SU-DHL-6 (cell line): ENCODE measurements around the gene LTA.

Experiments
- H2AFZ ChIP-seq: fragments of 200-600 bp; sonication (generic); 2 replicates; pipeline ENCODE4 v1.6.1; 2014; ENCODE audit warnings: low read depth, mild to moderate bottlenecking, moderate library complexity, mixed read lengths, antibody characterized with exemption, low read length; ENCODE audit not compliant: severe bottlenecking
- H3F3A ChIP-seq: fragments of 200-600 bp; shearing (Covaris generic); 2 replicates; pipeline ENCODE4 v1.6.0; 2016; ENCODE audit warnings: antibody characterized with exemption, mild to moderate bottlenecking; ENCODE audit not compliant: insufficient read depth
- H3K27ac ChIP-seq: fragments of 200-600 bp; sonication (generic); 2 replicates; pipeline ENCODE4 v1.5.1; 2016; ENCODE audit warnings: low read depth, mild to moderate bottlenecking, low read length, moderate library complexity, mixed read lengths
- H3K27me3 ChIP-seq: fragments of 200-600 bp; sonication (generic), shearing (Covaris generic); 2 replicates; pipeline ENCODE4 v1.6.0; 2014; ENCODE audit warnings: mild to moderate bottlenecking, low read length
- H3K36me3 ChIP-seq: fragments of 200-600 bp; sonication (generic); 2 replicates; pipeline ENCODE4 v1.6.1; 2014; ENCODE audit warnings: mild to moderate bottlenecking, low read length, mixed read lengths
- H3K4me2 ChIP-seq: fragments of 300-600, 200-600 bp; shearing (Covaris generic), sonication (generic); 2 replicates; pipeline ENCODE4 v1.6.0; 2014; ENCODE audit warnings: low read length, low read depth, mild to moderate bottlenecking; ENCODE audit not compliant: poor library complexity, severe bottlenecking
- H3K4me3 ChIP-seq: fragments of 200-600 bp; sonication (generic); 2 replicates; pipeline ENCODE4 v1.5.1; 2014; ENCODE audit warnings: antibody characterized with exemption, low read length, mild to moderate bottlenecking, mixed read lengths; ENCODE audit not compliant: insufficient read depth, poor library complexity, severe bottlenecking
- H3K79me2 ChIP-seq: fragments of 200-600 bp; sonication (generic); 2 replicates; pipeline ENCODE4 v1.6.1; 2014; ENCODE audit warnings: mild to moderate bottlenecking, low read length, moderate library complexity; ENCODE audit not compliant: insufficient read depth
- H3K9ac ChIP-seq: fragments of 200-600 bp; sonication (generic); 2 replicates; pipeline ENCODE4 v1.7.0; 2014; ENCODE audit warnings: mild to moderate bottlenecking, low read length
- H3K9me2 ChIP-seq: fragments of 200-600 bp; sonication (generic); replicated peaks from 2 replicates; pipeline ENCODE4 v1.6.1; 2014; ENCODE audit warnings: low read length; ENCODE audit not compliant: insufficient read depth
- H3K9me3 ChIP-seq: fragments of 200-600 bp; sonication (generic); 2 replicates; pipeline ENCODE4 v1.6.1; 2014; ENCODE audit warnings: low read length, mixed read lengths; ENCODE audit not compliant: insufficient read depth
- H4K20me1 ChIP-seq: fragments of 200-600 bp; sonication (generic); 2 replicates; pipeline ENCODE4 v1.6.1; 2014; ENCODE audit warnings: low read depth, mild to moderate bottlenecking, antibody characterized with exemption, low read length, moderate library complexity, mixed read lengths
- CTCF ChIP-seq: fragments of 200-600 bp; sonication (generic); IDR thresholded peaks from one replicate; pipeline ENCODE4 v1.5.1; 2017; ENCODE audit warnings: antibody characterized with exemption, mild to moderate bottlenecking, low read length, moderate library complexity; ENCODE audit not compliant: insufficient read depth, poor library complexity, severe bottlenecking
- EZH2phosphoT487 ChIP-seq: fragments of 200-600 bp; sonication (generic), shearing (Covaris generic); conservative IDR thresholded peaks from 2 replicates; pipeline ENCODE4 v1.6.1; 2018; ENCODE audit warnings: mild to moderate bottlenecking, antibody characterized with exemption, low read length, moderate library complexity, mixed read lengths

The LTA gene

GRCh38 chr6:31610968-31611367 is 38.9 kb downstream of the LTA start:
- Histone ChIP-seq H3F3A (0 out of 2 replicates have a peak, but pooled peaks cover 4% of the 10 kb centered on the region), H3K36me3 (no peaks in the 10 kb centered on the region), H4K20me1 (no peaks in the 10 kb centered on the region), H3K9me3 (no peaks in the 10 kb centered on the region), H3K79me2 (no peaks in the 10 kb centered on the region), H3K27me3 (no peaks in the 10 kb centered on the region), H3K9ac (no peak overlapping the region), H3K4me2 (no peak overlapping the region), H3K4me3 (no peak overlapping the region), H2AFZ (no peak overlapping the region), H3K27ac (no peak overlapping the region), H3K9me2 (no peaks in the 10 kb centered on the region)
- TF ChIP-seq EZH2phosphoT487 (no peak), CTCF (no peak)

- Histone ChIP-seq H2AFZ (no peak overlapping the region), H3K36me3 (no peaks in the 10 kb centered on the region), H3K27me3 (no peaks in the 10 kb centered on the region)
These were observed 42.1 kb downstream of the LTA start for GRCh38 chr6:31614075-31614619.

GRCh38 chr6:31614684-31615578 is 42.8 kb downstream of the LTA start, which contains the start of gene AIF1:
TSS of gene AIF1 (plus strand) at chr6:31615234. CDS start at chr6:31615330, 96 bp downstream.
- H3K4me2 ChIP-seq = no peak within 1 kb of the TSS
- no peak within 1 kb of the TSS for H3K27ac ChIP-seq
- no peaks in the 10 kb centered on the region for H3K27me3 ChIP-seq
- TF ChIP-seq EZH2phosphoT487 = no peak
- no peak for TF ChIP-seq CTCF
- H2AFZ ChIP-seq = no peak within 1 kb of the TSS
- H3F3A ChIP-seq = peaks cover 15% of the 10 kb centered on the region
- H3K4me3 ChIP-seq = no peak within 1 kb of the TSS
- H3K9me2 ChIP-seq = no peaks in the 10 kb centered on the region
- H3K36me3 ChIP-seq = no peaks in the 10 kb centered on the region
- no peaks in the 10 kb centered on the region for H4K20me1 ChIP-seq
- H3K79me2 ChIP-seq = no peaks in the 10 kb centered on the region
- no peak within 1 kb of the TSS for H3K9ac ChIP-seq
- H3K9me3 ChIP-seq = no peaks in the 10 kb centered on the region

More at GRCh38 chr6:31614075-31614619, 42.1 kb downstream of the LTA start:
- no peaks in the 10 kb centered on the region for H3K79me2 ChIP-seq
- H3K9me3 ChIP-seq = no peaks in the 10 kb centered on the region
- H3K27ac ChIP-seq = no peak overlapping the region
- 0 out of 2 replicates have a peak, but pooled peaks cover 10% of the 10 kb centered on the region for H3F3A ChIP-seq
- no peaks in the 10 kb centered on the region for H4K20me1 ChIP-seq
- H3K9ac ChIP-seq = no peak overlapping the region
- H3K4me2 ChIP-seq = no peak overlapping the region
- H3K9me2 ChIP-seq = no peaks in the 10 kb centered on the region
- TF ChIP-seq CTCF (no peak), EZH2phosphoT487 (no peak)
- no peak overlapping the region for H3K4me3 ChIP-seq
